Esophagus muscularis mucosa (tissue), 4 donors: Measurements from ENCODE around the gene SLC9B1.

ENCODE experiments used
- CTCF ChIP-seq, 3 experiments: fragments of 200-600 bp in 2 of 3; fragments of 450-650 bp in 1 of 3; sonication (generic) in 2 of 3; IDR thresholded peaks; one replicate each; pipeline ENCODE4 v1.5.1; 2017 to 2019; ENCODE audit warnings: antibody characterized with exemption in 3 of 3, mild to moderate bottlenecking in 2 of 3, moderate library complexity in 1 of 3
- EP300 ChIP-seq: sonication (generic); formaldehyde crosslinking; IDR thresholded peaks from one replicate; pipeline ENCODE4 v1.6.1; 2017; ENCODE audit warnings: antibody characterized with exemption
- POLR2A ChIP-seq: fragments of 450-650 bp; IDR thresholded peaks from one replicate; pipeline ENCODE4 v1.6.1; 2017; ENCODE audit warnings: antibody characterized with exemption, moderate library complexity, mild to moderate bottlenecking, low read depth
- POLR2AphosphoS5 ChIP-seq, 2 donors: sonication (generic); formaldehyde crosslinking; IDR thresholded peaks; one replicate each; pipeline ENCODE4 v1.6.1; 2017; ENCODE audit warnings: antibody characterized with exemption in 2 of 2

GRCh38 chr4:103010804-103011203 is 8.7 kb downstream of the SLC9B1 start:
- TF ChIP-seq CTCF (IDR thresholded peaks at IDR 0.05) (no peak), EP300 (no peak), POLR2A (no peak), POLR2AphosphoS5 (IDR thresholded peaks at IDR 0.05) (no peak)
